Epithelial cell of proximal tubule (primary cell): ENCODE measurements around the gene SLC15A1. TPM values are rescaled to one million over a fixed set of nuclear protein-coding genes. Genes with fewer than 3 reads are reported as not detected.
A peak's percentile ranks its signal among the peaks of the same experiment; 100 is the strongest.
"Not testable (repeated sequence)": the region's sequence is repeated elsewhere in the genome, so short reads cannot be mapped to it uniquely, and the experiment has no call there.

Experiments used
- DNase-seq: peaks from one replicate; pipeline ENCODE4 v3.0.0-alpha.2; 2011; ENCODE audit warnings: low read depth
- H3K4me3 ChIP-seq: 2 replicates; pipeline ENCODE4 v1.5.1; 2011; ENCODE audit warnings: low read depth, mild to moderate bottlenecking, low read length
- CTCF ChIP-seq: conservative IDR thresholded peaks from 2 replicates; pipeline ENCODE4 v1.5.1; 2012; ENCODE audit warnings: low read depth, mild to moderate bottlenecking, low read length
- total RNA-seq: library from RNA; depleted of rRNA; stranded (reverse); fragments of >200 nt; gene quantifications from 2 replicates; pipeline ENCODE4 v1.2.3, GENCODE V29; 2015

Gene SLC15A1
- total RNA-seq, 1 donor from 2014 or later, result 4.6 TPM

DNA sequence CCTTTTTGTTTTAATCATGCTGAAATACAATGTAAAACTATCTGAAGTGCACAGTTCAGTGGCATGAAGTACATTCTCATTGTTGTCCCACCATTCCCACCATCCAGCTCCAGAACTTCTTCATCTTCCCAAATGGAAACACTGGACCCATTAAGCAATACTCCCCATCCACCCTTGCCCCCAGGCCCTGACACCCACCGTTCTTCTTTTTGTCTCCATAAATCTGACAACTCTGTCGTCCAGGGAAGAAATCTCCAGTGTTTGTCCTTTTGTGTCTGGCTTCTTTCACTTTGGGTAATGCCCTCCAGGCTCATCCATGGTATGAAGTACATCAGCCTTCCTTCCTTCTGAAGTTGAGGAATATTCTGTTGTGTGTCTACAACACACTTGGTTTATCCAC lies 2.6 kb upstream of the SLC15A1 start:
- no peak for DNase-seq
- no peak overlapping the region for H3K4me3 ChIP-seq
- TF ChIP-seq CTCF, result no peak

- not testable (repeated sequence) for DNase-seq, H3K4me3 ChIP-seq
These were observed 2.0 kb upstream of the SLC15A1 start for GRCh38 chr13:98754468-98754867.

- TF ChIP-seq CTCF, result no peak
- no peak for DNase-seq
- peak overlapping the region; percentile 52 for H3K4me3 ChIP-seq
These were observed 508 bp downstream of the SLC15A1 start for GRCh38 chr13:98751861-98752466.

DNA sequence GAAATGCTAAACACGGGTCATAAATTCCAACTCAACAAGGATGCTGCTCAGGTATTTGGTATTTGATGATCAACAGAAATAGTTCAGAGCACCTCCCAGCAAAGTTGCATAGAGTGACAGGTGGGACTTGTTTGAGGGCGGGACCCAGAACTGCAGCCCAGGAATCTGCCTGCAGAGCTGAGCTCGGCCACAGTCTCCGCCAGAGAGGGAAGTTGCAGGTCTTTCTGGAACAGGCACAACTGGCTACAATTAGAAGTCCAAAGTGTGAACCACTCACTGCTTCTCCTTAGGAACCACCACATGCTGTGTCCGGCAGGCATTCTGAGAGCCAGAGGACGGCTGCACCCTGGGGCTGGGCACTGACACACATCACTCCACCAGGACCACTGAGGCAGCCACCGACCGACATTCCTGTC lies 1.1 kb downstream of the SLC15A1 start:
- no peak for DNase-seq

DNA sequence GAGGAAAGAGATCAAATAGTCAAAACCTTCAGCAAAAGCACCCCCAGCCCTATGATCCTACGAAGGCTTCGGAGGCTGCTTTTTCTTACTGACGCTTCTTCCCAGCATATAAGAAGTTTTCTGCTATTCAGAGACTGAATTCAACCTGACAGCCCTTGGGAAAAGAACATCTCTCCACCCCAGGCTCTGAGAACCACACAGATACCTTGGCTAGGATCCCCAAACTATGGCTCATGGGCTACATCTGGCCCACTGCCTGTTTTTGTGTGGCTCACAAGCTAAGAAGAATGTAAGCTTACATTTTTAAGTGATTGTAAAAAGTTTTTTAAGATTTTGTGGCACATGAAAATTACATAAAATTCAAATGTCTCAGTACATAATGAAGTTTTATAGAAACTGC lies 3.0 kb downstream of the SLC15A1 start:
- TF ChIP-seq CTCF, result no peak
- no peak for DNase-seq
- H3K4me3 ChIP-seq, result no peak overlapping the region

More for the DNA sequence above, 1.1 kb downstream of the SLC15A1 start:
- TF ChIP-seq CTCF, result no peak
- H3K4me3 ChIP-seq, result peak overlapping the region; percentile 52

GRCh38 chr13:98746968-98747367 lies 5.5 kb downstream of the SLC15A1 start:
- no peak overlapping the region for H3K4me3 ChIP-seq
- DNase-seq, result peak; percentile 67
- TF ChIP-seq CTCF, result no peak

DNA sequence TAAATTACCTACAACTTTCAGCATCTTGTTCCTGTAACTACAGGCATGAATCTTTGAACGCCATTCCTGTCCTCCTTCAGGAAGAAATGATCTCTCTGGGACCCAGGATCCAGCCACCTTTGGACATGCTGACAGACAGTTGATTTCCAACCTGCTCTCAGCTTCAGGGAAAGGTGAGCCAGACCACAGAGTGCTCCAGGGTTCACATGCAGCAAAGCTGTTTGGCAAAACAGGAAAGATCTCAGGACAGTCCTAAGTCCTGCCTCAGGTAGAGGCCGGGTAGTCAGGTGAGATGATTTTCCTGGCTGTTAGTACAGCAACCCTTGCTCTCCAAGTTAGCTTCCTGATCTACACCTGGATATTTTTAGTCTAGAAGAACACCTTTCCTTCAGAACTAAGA lies 9.1 kb downstream of the SLC15A1 start:
- no peak for TF ChIP-seq CTCF
- DNase-seq, result no peak
- no peak overlapping the region for H3K4me3 ChIP-seq

GRCh38 chr13:98742961-98743360 lies 9.5 kb downstream of the SLC15A1 start:
- TF ChIP-seq CTCF, result no peak
- H3K4me3 ChIP-seq, result no peak overlapping the region
- no peak for DNase-seq
